GM18502 (cell line): ENCODE results near the gene SKA2.
"Not testable (repeated sequence)": the region's sequence is repeated elsewhere in the genome, so short reads cannot be mapped to it uniquely, and the experiment has no call there.

ENCODE experiments used
- ATAC-seq: cut with Tn5 transposase; IDR thresholded peaks from one replicate; pipeline ENCODE4 v1.9.1; 2021; ENCODE audit warnings: mild to moderate bottlenecking; ENCODE audit not compliant: unreplicated experiment, poor library complexity

Gene SKA2

GRCh38 chr17:59154292-59154720 lies 680 bp downstream of the SKA2 start:
- ATAC-seq, result no peak

- ATAC-seq, result no peak
These were observed 2.1 kb downstream of the SKA2 start for GRCh38 chr17:59152925-59153324.

- no peak for ATAC-seq
These were observed 3.4 kb downstream of the SKA2 start for GRCh38 chr17:59151591-59151990.

- no peak for ATAC-seq
These were observed 4.0 kb downstream of the SKA2 start for GRCh38 chr17:59151006-59151405.

- ATAC-seq, result no peak
These were observed 5.0 kb downstream of the SKA2 start for GRCh38 chr17:59149841-59150511.

- no peak for ATAC-seq
These were observed 5.9 kb downstream of the SKA2 start for GRCh38 chr17:59149051-59149450.

- ATAC-seq, result no peak
These were observed 9.4 kb downstream of the SKA2 start for GRCh38 chr17:59145571-59146096.

- ATAC-seq, result no peak
These were observed 13.1 kb downstream of the SKA2 start for GRCh38 chr17:59141860-59142259.

GRCh38 chr17:59139939-59140338 lies 15.0 kb downstream of the SKA2 start:
- ATAC-seq, result no peak

- not testable (repeated sequence) for ATAC-seq
These were observed 16.6 kb downstream of the SKA2 start for GRCh38 chr17:59138339-59138738.

GRCh38 chr17:59131131-59131530 lies 23.9 kb downstream of the SKA2 start:
- no peak for ATAC-seq

- ATAC-seq, result no peak
These were observed 25.2 kb downstream of the SKA2 start for GRCh38 chr17:59129814-59130213.

- no peak for ATAC-seq
These were observed 28.1 kb downstream of the SKA2 start for GRCh38 chr17:59126809-59127417.

- no peak for ATAC-seq
These were observed 30.3 kb downstream of the SKA2 start for GRCh38 chr17:59124665-59125064.

- no peak for ATAC-seq
These were observed 33.0 kb downstream of the SKA2 start for GRCh38 chr17:59121901-59122480.

GRCh38 chr17:59115474-59115873 lies 39.5 kb downstream of the SKA2 start:
- ATAC-seq, result no peak

- ATAC-seq, result no peak
These were observed 43.4 kb downstream of the SKA2 start for GRCh38 chr17:59111539-59111938.

- no peak for ATAC-seq
These were observed 44.0 kb downstream of the SKA2 start for GRCh38 chr17:59110973-59111372.

GRCh38 chr17:59108400-59109102 lies 46.4 kb downstream of the SKA2 start:
- no peak for ATAC-seq

GRCh38 chr17:59107306-59107670 lies 47.7 kb downstream of the SKA2 start:
- ATAC-seq, result no peak
